ENCODE measurements around the gene ELF3. TPM values are rescaled to one million over a fixed set of nuclear protein-coding genes. Genes with fewer than 3 reads are reported as not detected.

The ELF3 gene
- total RNA-seq, 1 donor from 2014 or later, result 128 TPM

DNA sequence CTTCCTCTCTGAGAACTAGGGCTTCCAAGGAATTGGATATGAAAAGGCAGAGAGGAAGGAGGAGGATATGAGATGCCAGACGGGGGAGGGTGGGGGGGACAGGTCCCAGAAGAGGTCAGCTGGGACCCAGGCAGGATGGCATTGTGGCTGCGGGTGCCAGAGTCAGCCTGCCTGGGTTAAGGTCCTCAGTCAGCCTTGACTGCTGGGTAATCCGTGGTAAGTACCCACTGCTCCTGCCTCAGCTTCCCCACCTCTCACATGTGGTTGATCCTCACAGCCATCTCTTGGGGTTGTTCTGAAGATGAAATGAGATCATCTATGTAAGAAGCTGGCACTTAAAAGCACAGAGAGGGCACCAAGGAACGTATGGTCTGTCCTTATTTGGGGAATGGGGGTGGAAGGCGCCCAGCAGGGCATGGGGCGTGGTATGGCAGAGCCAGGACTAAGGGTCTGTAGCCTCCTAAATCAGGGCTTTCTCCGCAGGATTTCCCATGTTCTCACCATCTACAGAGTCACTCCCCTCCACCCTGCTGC, 23.8 kb downstream of the ELF3 start:
- Histone ChIP-seq H3K4me3 (ENCODE audit: low read depth, low read length) (no peak overlapping the region), H3K27me3 (ENCODE audit: control insufficient read depth, insufficient read depth, low read length) (no peaks in the 10 kb centered on the region), H3K36me3 (ENCODE audit: control insufficient read depth, insufficient read depth, low read length) (no peaks in the 10 kb centered on the region)
- TF ChIP-seq CTCF (IDR thresholded peaks at IDR 0.05; ENCODE audit: insufficient read depth, low read length, poor library complexity, severe bottlenecking), result no peak
- DNase-seq (ENCODE audit: low read depth), result no peak

DNA sequence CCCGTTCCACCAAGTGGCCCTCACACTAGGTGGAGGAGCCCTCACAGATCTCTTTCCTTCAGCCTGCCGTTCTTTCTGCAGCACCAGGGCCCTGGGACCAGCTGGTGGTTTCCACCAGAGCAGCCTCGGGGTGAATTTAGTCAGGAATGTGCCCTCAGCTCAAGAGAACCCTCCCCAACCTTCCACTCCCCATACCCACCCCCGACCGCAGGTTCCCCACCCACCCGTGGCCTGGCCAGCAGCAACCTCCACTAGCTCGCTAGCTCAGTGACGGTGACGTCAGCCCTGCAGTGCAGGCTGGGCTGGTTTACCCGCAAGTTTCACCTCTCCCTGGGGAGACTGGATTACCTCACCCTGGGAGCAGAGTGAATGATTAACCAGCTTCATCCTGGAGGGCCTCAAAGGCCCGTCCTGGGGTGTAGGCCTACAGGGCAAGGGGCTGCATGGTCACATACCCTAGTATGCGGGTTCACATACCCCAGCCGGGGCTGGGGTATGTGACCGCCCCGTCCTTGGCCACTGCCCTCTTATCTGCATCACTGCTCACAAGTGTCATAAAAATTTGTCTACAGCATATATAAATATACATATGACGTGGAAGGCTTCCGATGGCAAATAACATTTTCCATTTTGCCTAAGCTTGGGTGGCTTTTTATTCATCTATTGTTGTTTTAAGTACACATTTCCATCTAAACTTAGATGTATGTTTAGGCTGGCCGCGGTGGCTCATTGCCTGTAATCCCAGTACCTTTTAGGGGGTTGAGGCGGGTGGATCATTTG, 24.5 kb downstream of the ELF3 start:
- no peak overlapping the region for H3K4me3 ChIP-seq (ENCODE audit: low read depth, low read length)
- no peaks in the 10 kb centered on the region for H3K36me3 ChIP-seq (ENCODE audit: control insufficient read depth, insufficient read depth, low read length)
- peak; percentile 97 for DNase-seq (ENCODE audit: low read depth)
- no peak for TF ChIP-seq CTCF (IDR thresholded peaks at IDR 0.05; ENCODE audit: insufficient read depth, low read length, poor library complexity, severe bottlenecking)
- no peaks in the 10 kb centered on the region for H3K27me3 ChIP-seq (ENCODE audit: control insufficient read depth, insufficient read depth, low read length)

GRCh38 chr1:202036595-202037387, 26.4 kb downstream of the ELF3 start:
- no peaks in the 10 kb centered on the region for H3K36me3 ChIP-seq (ENCODE audit: control insufficient read depth, insufficient read depth, low read length)
- no peak for DNase-seq (ENCODE audit: low read depth)
- no peak overlapping the region for H3K4me3 ChIP-seq (ENCODE audit: low read depth, low read length)
- H3K27me3 ChIP-seq (ENCODE audit: control insufficient read depth, insufficient read depth, low read length), result no peaks in the 10 kb centered on the region
- TF ChIP-seq CTCF (IDR thresholded peaks at IDR 0.05; ENCODE audit: insufficient read depth, low read length, poor library complexity, severe bottlenecking), result no peak

GRCh38 chr1:202037706-202038296, 27.4 kb downstream of the ELF3 start:
- no peaks in the 10 kb centered on the region for H3K27me3 ChIP-seq (ENCODE audit: control insufficient read depth, insufficient read depth, low read length)
- no peak for DNase-seq (ENCODE audit: low read depth)
- no peak for TF ChIP-seq CTCF (IDR thresholded peaks at IDR 0.05; ENCODE audit: insufficient read depth, low read length, poor library complexity, severe bottlenecking)
- H3K4me3 ChIP-seq (ENCODE audit: low read depth, low read length), result no peak overlapping the region
- H3K36me3 ChIP-seq (ENCODE audit: control insufficient read depth, insufficient read depth, low read length), result no peaks in the 10 kb centered on the region

DNA sequence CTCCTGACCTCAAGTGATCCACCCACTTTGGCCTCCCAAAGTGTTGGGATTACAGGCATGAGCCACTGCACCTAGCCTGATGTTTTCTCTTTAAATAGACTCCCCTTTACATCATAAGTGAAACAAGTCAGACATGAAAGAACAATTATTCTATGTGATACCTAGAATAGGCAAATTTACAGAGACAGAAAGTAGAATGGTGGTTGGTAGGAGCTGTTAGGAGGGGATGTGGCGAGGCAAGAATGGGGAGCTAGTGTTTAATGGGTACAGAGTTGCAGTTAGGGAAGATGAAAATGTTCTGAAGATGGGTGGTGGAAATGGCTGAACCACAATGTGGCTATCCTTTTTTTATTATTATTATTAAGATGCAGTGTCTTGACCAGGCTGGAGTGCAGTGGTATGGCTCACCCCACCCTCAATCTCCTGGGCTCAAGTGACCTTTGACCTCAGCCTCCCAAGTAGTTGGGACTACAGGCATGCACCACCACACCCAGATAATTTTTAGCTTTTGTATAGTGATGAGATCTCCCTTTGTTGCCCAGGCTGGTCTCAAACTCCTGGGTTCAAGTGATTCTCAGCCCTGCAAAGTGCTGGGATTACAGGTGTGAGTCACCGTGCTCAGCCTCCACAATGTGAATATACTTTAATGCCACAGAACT, 28.4 kb downstream of the ELF3 start:
- DNase-seq (ENCODE audit: low read depth), result no peak
- Histone ChIP-seq H3K27me3 (ENCODE audit: control insufficient read depth, insufficient read depth, low read length) (no peaks in the 10 kb centered on the region), H3K4me3 (ENCODE audit: low read depth, low read length) (no peak overlapping the region), H3K36me3 (ENCODE audit: control insufficient read depth, insufficient read depth, low read length) (no peaks in the 10 kb centered on the region)
- TF ChIP-seq CTCF (IDR thresholded peaks at IDR 0.05; ENCODE audit: insufficient read depth, low read length, poor library complexity, severe bottlenecking), result no peak
